Upper lobe of left lung (tissue), 4 donors: ENCODE data around the gene UBE2E2.

Experiments used
- EP300 ChIP-seq, 4 donors: sonication (generic); formaldehyde crosslinking; IDR thresholded peaks; one replicate each; pipeline ENCODE4 v1.5.1; 2017; ENCODE audit warnings: antibody characterized with exemption in 4 of 4, control low read depth in 2 of 4
- POLR2A ChIP-seq, 4 donors: fragments of 450-650 bp; IDR thresholded peaks; one replicate each; pipeline ENCODE4 v1.5.1; 2016 to 2017; ENCODE audit warnings: antibody characterized with exemption in 4 of 4, mild to moderate bottlenecking in 2 of 4
- POLR2AphosphoS5 ChIP-seq, 2 donors: sonication (generic); formaldehyde crosslinking; IDR thresholded peaks; one replicate each; pipeline ENCODE4 v1.5.1; 2017; ENCODE audit warnings: antibody characterized with exemption in 2 of 2
- TF ChIP-seq, protein P1 (sequence below), 6 experiments: fragments of 450-650 bp in 4 of 6; fragments of 200-600 bp in 2 of 6; sonication (generic) in 2 of 6; IDR thresholded peaks; one replicate each; pipeline ENCODE4 v1.5.1; 2016 to 2019; ENCODE audit warnings: antibody characterized with exemption in 6 of 6

DNA sequence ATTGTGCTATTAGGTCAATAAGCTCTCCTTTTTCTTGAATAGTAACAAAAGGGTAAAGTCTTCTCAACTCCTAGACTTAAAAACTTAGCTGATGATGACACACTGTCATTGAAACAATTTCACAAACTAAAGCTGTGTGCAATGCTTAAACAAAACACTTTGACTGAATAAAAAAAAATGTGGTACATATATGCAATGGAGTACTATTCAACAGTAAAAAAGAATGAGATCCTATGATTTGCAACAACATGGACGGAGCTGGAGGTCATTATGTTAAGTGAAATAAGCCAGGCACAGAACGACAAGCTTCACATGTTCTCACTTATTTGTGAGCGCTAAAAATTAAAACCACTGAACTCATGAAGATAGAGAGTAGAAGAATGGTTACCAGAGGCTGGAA is 370.7 kb downstream of the UBE2E2 start:
- TF ChIP-seq, protein P1, sequence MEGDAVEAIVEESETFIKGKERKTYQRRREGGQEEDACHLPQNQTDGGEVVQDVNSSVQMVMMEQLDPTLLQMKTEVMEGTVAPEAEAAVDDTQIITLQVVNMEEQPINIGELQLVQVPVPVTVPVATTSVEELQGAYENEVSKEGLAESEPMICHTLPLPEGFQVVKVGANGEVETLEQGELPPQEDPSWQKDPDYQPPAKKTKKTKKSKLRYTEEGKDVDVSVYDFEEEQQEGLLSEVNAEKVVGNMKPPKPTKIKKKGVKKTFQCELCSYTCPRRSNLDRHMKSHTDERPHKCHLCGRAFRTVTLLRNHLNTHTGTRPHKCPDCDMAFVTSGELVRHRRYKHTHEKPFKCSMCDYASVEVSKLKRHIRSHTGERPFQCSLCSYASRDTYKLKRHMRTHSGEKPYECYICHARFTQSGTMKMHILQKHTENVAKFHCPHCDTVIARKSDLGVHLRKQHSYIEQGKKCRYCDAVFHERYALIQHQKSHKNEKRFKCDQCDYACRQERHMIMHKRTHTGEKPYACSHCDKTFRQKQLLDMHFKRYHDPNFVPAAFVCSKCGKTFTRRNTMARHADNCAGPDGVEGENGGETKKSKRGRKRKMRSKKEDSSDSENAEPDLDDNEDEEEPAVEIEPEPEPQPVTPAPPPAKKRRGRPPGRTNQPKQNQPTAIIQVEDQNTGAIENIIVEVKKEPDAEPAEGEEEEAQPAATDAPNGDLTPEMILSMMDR (IDR thresholded peaks at IDR 0.05), result no peak
- no peak for TF ChIP-seq POLR2A (IDR thresholded peaks at IDR 0.05)
- no peak for TF ChIP-seq POLR2AphosphoS5 (IDR thresholded peaks at IDR 0.05)
- TF ChIP-seq EP300 (IDR thresholded peaks at IDR 0.05), result no peak
